GM23338 (cell line): ENCODE data around the gene ZNF440.

Experiments
- CTCF ChIP-seq, 2 experiments: fragments of 200-600 bp in 1 of 2; sonication (generic) in 1 of 2; conservative IDR thresholded peaks; 2 replicates each; pipeline versions ENCODE4 v1.5.1 to v1.6.1; 2016 to 2017; ENCODE audit warnings: antibody characterized with exemption in 2 of 2, low read depth in 2 of 2, mild to moderate bottlenecking in 2 of 2, moderate library complexity in 1 of 2
- EZH2 ChIP-seq: fragments of 200-600 bp; sonication (generic); IDR thresholded peaks from one replicate; pipeline ENCODE4 v1.8.0; 2017; ENCODE audit warnings: antibody characterized with exemption, mild to moderate bottlenecking, low read depth; ENCODE audit not compliant: unreplicated experiment

- TF ChIP-seq EZH2 (no peak), CTCF (conservative IDR thresholded peaks at IDR 0.05; ENCODE audit: low read depth in 2 of 2) (no peak)
Observed at GRCh38 chr19:11873762-11874161, 59.7 kb downstream of the ZNF440 start.
